ENCODE measurements around the gene MT1H.
"Not testable (repeated sequence)": the region's sequence is repeated elsewhere in the genome, so short reads cannot be mapped to it uniquely, and the experiment has no call there.

Gene MT1H

DNA sequence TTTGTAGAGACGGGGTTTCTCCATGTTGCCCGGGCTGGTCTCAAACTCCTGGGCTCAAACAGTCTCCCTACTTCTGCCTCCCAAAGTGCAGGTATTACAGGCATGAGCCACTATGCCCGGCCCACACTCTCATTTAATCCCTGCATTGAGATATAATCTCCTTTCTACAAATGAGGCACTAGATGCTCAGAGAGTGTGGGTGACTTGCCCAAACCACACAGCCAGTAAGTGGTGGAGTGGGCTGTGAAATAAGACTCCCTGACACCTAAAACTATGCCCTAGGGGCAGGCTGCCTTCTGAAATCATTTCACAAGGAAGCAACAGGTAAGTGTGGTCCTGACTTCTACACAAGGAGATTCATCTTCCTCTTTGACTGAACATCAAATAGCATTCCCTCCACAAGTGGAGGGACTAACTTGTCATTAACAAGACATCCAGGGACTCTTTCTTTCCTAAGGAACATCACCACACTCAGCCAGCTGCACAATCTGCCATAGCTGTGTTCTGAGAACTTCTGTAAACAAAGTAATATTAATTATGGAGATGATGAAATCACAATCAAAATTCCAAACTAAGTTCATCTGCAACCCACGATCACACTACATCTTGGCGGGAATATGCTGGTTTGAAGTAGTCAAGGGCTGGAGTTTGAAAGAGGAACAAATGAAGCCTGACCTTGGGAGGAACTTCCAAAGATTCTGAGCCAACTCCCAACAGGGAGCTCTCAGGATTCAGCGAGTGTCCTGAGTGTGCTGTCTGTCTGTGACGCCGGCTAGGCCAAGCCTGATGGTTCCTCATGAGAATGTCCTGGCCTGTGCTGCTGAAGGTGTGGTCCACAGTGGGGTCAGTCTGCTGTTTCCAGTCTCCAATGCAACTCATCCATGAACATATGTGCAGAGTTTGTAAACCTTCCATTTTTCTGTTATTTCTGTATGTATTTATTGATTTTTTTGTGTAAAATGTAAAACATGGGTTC lies 4.0 kb upstream of the MT1H start:
- DNase-seq: not testable (repeated sequence)

DNA sequence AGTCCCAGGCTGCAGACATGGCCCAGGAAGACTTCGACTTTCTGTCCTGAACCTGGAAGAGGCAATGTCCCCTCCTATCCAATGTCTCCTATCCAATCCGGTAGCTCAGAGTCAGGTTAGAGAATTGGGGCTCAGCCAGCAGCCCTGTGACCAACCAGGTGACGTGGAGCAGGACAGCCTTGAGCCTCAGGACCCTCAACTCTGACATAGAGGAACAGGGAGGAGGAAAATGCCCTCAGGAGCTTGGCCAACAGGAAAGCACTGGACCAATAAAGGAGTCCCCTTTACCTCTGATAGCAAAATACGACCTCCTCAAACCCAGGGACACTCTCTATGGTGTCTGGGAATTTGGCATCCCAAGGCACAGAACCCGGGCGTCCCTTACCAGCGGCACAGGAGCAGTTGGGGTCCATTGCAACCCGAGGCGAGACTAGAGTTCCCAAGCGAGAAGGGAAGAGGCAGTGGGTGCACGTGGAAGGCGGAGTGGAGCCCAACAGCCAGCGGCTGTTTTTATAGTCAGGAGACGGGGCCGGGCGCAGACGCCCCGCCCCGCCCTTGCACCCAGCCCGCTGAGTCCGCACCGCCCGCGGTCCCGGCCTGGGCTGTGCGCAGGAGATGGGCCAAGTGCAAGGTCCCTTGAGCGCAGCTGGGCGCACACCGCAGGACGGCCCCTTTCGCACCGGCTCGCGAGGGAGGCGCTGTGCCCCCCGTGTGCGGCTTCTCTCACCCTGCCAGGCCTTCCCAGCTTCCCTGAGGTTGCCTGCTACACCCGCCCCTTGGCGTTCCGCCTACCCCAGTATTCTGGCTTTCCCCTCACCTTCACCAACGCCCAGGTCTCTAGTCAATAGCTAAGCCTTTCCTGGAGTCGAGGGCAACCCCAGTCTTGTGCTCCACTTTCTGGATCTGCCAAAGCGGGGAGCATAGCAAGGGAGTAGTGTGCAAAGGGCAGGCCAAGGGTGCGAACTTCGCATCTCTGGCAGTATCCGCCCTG lies 1.7 kb upstream of the MT1H start, which contains the start of gene MT1G:
Gene MT1G, minus strand, starts transcription at position 485 of the 991 bp plus-strand sequence. Its CDS starts 72 bp downstream, at position 413.
- peak; percentile 56 for DNase-seq

- no peak for DNase-seq
Observed at GRCh38 chr16:56669840-56670619, 416 bp downstream of the MT1H start.

DNA sequence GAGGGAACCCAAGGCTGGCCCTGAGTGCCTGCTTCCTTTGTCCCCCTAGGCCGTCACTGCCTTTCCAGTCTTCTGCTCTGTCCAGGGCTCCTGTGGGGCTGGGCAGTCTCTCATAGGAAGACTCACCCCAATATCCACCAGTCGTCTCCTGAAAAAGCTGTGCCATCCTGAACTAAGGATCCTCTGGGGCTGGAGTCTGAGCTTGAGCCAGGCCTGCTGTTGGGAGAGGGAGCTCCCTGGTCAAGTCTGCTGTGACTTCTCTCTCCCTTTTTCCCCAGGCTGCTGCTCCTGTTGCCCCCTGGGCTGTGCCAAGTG lies 963 bp downstream of the MT1H start:
- no peak for DNase-seq

- DNase-seq: not testable (repeated sequence)
Observed at GRCh38 chr16:56671691-56672090, 2.1 kb downstream of the MT1H start.

DNA sequence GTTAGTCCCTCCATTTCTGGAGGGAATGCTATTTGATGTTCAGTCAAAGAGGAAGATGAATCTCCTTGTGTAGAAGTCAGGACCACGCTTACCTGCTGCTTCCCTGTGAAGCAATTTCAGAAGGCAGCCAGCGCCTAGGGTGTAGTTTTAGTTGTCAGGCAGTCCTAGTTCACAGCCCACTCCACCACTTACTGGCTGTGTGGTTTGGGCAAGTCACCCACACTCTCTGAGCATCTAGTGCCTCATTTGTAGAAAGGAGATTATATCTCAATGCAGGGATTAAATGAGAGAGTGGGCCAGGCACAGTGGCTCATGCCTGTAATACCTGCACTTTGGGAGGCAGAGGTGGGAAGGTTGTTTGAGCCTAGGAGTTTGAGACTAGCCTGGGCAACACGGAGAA lies 2.6 kb downstream of the MT1H start:
- DNase-seq: not testable (repeated sequence)

- DNase-seq: no peak
Observed at GRCh38 chr16:56672761-56673536, 3.3 kb downstream of the MT1H start.

DNA sequence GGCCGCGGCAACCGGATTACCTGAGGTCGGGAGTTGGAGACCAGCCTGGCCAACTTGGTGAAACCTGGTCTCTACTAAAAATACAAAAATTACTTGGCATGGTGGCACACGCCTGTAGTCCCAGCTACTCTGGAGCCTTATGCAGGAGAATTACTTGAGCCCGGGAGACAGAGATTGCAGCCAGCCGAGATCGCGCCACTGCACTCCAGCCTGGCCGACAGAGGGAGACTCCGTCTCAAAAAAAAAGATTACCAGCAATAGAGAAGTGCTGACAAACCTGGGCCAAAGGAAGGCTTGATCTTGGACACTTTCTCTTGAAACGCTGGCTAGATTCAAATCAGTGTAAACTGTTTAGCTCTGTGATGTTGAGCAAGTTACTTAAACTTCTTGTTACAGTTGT lies 4.3 kb downstream of the MT1H start:
- no peak for DNase-seq

- DNase-seq: not testable (repeated sequence)
Observed at GRCh38 chr16:56674570-56674969, 5.0 kb downstream of the MT1H start.

DNA sequence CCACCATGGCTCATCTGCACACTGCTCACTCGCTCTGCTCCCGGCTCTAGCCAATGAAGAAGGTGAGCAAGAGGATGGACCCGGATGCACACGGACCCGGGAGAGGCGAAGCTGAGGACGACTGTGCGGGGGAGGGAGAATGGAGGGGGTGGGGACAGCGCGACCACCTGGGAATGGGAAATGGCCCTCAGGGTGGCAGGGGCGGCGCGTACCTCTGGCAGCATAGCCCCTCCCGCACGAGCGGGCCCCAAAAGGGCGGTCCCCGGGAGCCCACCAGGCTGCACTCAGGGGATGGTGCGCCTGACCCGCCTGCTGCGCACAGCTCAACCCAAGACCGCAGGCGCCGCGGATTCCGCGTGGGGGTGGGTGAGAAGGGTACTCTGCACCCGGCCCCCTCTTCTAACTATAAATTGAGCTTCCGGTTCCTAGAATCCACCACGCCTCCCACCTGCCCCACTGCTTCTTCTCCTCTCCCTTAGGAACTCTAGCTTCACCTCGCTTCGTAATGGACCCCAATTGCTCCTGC lies 6.1 kb downstream of the MT1H start:
- peak; percentile 64 for DNase-seq

DNA sequence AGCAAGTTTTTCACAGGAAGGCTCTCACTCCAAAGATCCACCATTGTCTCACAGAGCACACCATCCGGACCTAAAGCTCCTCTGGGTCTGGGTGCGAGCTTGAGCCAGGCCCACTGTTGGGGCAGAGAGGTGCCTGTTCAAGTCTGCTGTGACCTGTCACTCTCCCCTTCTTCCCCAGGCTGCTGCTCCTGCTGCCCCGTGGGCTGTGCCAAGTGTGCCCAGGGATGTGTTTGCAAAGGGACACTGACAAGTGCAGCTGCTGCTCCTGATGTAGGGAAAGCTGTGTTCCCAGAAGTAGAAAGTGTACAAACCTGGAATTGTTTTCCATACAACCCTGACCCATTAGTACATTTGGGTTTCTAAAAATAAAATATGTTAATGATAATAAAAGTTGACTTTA lies 7.9 kb downstream of the MT1H start:
- DNase-seq: no peak

DNA sequence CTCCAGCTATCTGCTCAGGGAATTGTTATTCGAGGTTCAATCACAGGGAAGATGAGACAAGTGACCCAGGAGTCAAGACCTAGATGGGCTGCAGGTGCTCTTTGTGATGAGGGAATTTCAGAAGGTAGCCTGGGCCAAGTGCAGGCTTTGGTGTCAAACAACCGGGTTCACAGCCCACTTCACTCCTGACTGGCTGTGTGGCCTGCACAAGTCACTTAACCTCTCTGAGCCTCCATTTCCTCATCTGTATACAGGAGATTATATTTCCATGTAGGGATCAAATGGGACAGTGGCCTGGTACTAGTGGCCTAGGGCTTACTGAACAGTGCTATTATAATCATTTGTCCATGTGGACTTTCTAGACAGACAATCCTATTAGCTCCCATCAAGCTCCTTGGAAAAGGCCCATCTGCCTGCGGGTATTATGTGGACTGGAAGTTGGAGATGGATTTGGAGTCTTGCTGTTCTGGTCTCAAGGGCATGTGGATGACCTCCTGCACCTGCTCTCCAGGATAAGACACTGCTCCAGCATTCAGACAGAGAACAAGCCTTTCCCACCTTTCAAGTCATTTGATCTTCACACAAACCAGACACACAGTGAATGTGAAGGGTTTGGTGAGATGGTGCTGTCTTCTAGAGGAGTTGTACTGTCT lies 9.6 kb downstream of the MT1H start:
- no peak for DNase-seq

DNA sequence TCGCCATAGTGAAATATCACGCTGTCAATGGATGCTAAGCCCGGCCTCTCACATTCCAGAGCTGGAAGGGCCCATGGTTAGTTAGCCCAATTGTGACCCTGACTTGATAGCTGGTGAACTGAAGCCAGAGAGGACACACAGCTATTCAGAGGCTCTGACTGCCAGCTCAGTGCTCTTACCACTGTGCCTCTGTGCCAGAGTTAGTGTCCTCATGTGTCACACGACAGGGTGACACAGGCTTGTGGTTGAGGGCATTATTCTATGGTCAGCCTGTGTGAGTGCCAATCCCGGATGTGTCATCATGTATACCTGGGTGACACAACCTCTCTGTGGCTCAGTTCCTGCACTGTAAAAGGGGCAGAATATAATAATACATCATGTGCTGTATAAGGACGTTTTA lies 10.2 kb downstream of the MT1H start:
- no peak for DNase-seq

GRCh38 chr16:56681939-56682702 lies 12.5 kb downstream of the MT1H start, which contains the start of gene MT1X:
MT1X (plus strand) TSS chr16:56682470; CDS start chr16:56682541, 71 bp downstream.
- peak; percentile 94 for DNase-seq

DNA sequence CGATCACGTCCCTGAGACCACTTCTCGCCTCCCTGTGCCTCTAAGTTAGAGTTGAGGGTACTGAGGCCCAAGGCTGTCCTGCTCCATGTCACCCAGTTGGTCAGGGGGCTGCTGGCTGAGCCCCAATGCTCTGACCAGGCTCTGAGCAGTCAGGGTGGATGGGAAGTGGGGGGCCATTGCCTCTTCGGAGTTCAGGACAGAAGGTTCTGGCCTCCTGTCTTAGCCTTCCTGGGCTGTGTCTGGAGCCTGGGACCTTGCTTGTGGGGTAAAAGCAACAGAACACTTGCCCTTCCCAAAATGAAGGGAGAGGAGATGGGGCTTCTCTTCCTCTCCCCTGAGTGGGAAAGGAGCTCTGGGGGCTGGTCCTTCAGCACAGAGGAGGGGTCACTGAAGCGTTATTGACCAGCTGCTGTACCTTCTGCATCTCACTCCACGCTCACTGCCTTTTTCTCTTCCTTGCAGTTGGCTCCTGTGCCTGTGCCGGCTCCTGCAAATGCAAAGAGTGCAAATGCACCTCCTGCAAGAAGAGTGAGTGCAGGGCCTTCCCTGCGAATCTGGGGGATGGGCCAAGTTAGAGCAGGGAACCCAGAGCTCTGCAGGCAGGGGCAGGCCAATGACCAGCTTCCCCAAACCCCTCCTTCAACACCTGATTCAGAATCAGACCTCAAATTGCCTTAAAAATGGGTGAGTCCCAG lies 13.2 kb downstream of the MT1H start:
- peak; percentile 30 for DNase-seq

GRCh38 chr16:56683424-56684172 lies 14.0 kb downstream of the MT1H start:
- DNase-seq: no peak

DNA sequence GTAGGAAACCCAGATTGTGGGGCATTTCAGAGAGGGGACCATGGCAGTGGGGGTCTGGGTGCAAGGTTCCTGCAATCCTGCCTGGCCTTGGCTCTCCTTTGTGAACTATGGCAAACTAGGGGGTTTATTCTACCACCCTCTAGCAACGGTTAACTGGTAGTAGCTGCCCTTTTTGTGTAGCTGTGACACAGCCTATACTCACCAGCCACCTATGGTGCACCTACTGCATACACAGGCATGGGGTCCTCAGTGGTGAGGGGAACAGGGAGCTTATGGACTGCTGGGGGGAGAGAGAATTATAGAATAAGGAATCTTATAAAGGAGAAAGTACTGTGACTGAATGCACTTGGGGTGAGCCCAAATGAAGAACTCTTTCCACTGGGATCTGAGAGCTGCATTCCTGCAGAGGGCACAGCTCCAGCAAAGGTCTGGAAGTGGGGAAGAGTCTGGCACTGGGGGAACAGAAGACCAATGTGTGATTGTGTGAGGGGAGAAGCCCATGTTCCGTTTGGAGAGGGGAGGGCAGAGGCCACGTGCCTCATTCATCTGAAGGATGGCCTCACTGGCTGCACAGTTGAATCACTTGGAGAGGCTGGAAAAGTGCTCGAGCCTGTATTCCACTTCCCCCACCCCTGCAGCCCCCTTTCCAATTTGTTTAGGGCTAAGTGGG lies 14.8 kb downstream of the MT1H start:
- DNase-seq: no peak
